ENCODE results near the gene WFIKKN1. TPM values are rescaled to one million over a fixed set of nuclear protein-coding genes. Genes with fewer than 3 reads are reported as not detected.
"Not testable (repeated sequence)": the region's sequence is repeated elsewhere in the genome, so short reads cannot be mapped to it uniquely, and the experiment has no call there.

Gene WFIKKN1
- total and polyA plus RNA-seq, 12 donors: 0.11 to 0.95 (median 0.32) TPM

- Histone ChIP-seq H3K4me1 (peaks cover 0 to 41% (median 20%) of the 10 kb centered on the region in 9 donors), H3K9me3 (no peaks in the 10 kb centered on the region), H3K4me3 (no peak overlapping the region), H3K36me3 (peaks cover 0 to 32% (median 0%) of the 10 kb centered on the region in 9 donors), H3K27me3 (no peaks in the 10 kb centered on the region), H3K27ac (peak overlapping the region in 1 of 10 donors; percentile 24)
- intact Hi-C loops (cut with DNase I): loop anchor here in 2 of 10 donors (5.0 kb wide), 2 partner anchors 38 to 43 kb away; partner anchors contain the start of genes METTL26 (in 1 of the 2) and WFIKKN1 (in 1 of the 2)
- TF ChIP-seq CTCF (IDR thresholded peaks at IDR 0.05): no peak
- ATAC-seq: no peak
- 90 to 92% methylated on average over 16 of the region's 16 CpGs for WGBS, 2 donors
- no peak for DNase-seq
Measured at GRCh38 chr16:593807-594206, 37.0 kb upstream of the WFIKKN1 start.

GRCh38 chr16:595094-595528 lies 35.7 kb upstream of the WFIKKN1 start:
- no peak overlapping the region for H3K4me3 ChIP-seq
- WGBS, 2 donors: 92 to 93% methylated on average over 18 of the region's 18 CpGs
- no peaks in the 10 kb centered on the region for H3K27me3 ChIP-seq
- H3K36me3 ChIP-seq: peaks cover 0 to 38% (median 3%) of the 10 kb centered on the region in 9 donors
- no peaks in the 10 kb centered on the region for H3K9me3 ChIP-seq
- no peak overlapping the region for H3K27ac ChIP-seq
- peaks cover 0 to 41% (median 19%) of the 10 kb centered on the region in 9 donors for H3K4me1 ChIP-seq
- no peak for DNase-seq
- intact Hi-C loops (cut with DNase I): no loop called here
- TF ChIP-seq CTCF (IDR thresholded peaks at IDR 0.05): no peak
- no peak for ATAC-seq

- Histone ChIP-seq H3K4me1 (peaks cover 0 to 39% (median 12%) of the 10 kb centered on the region in 9 donors), H3K4me3 (no peak overlapping the region), H3K27me3 (no peaks in the 10 kb centered on the region), H3K27ac (no peak overlapping the region), H3K36me3 (peaks cover 0 to 38% (median 3%) of the 10 kb centered on the region in 9 donors), H3K9me3 (no peaks in the 10 kb centered on the region)
- no peak for DNase-seq
- 87 to 92% methylated on average over 34 of the region's 34 CpGs for WGBS, 2 donors
- no peak for TF ChIP-seq CTCF (IDR thresholded peaks at IDR 0.05)
- ATAC-seq: no peak
- intact Hi-C loops (cut with DNase I): no loop called here
Measured at GRCh38 chr16:595942-596735, 34.6 kb upstream of the WFIKKN1 start.

GRCh38 chr16:596736-597060 lies 34.1 kb upstream of the WFIKKN1 start:
- Histone ChIP-seq H3K27ac (no peak overlapping the region), H3K9me3 (no peaks in the 10 kb centered on the region), H3K4me3 (no peak overlapping the region), H3K4me1 (peaks cover 0 to 34% (median 7%) of the 10 kb centered on the region in 9 donors), H3K27me3 (no peaks in the 10 kb centered on the region), H3K36me3 (peaks cover 0 to 38% (median 3%) of the 10 kb centered on the region in 9 donors)
- ATAC-seq (no peak), DNase-seq (no peak)
- no peak for TF ChIP-seq CTCF (IDR thresholded peaks at IDR 0.05)
- intact Hi-C loops (cut with DNase I): no loop called here
- 93 to 94% methylated on average over 12 of the region's 12 CpGs for WGBS, 2 donors

GRCh38 chr16:597655-598054 lies 33.1 kb upstream of the WFIKKN1 start:
- peaks cover 0 to 24% (median 5%) of the 10 kb centered on the region in 9 donors for H3K4me1 ChIP-seq
- H3K27me3 ChIP-seq; DNase-seq; intact Hi-C loops (cut with DNase I); H3K9me3 ChIP-seq; H3K27ac ChIP-seq; ATAC-seq; H3K4me3 ChIP-seq: not testable (repeated sequence)
- peaks cover 0 to 38% (median 3%) of the 10 kb centered on the region in 9 donors for H3K36me3 ChIP-seq
- WGBS, 2 donors: 96 to 97% methylated on average over 7 of the region's 7 CpGs
